Muscle layer of colon (tissue), 2 donors: ENCODE data around the gene KIRREL3.

Experiments used
- H3K27ac ChIP-seq: one replicate; pipeline ENCODE4 v1.7.0; 2013; ENCODE audit warnings: low read depth, mild to moderate bottlenecking, low read length, moderate library complexity
- H3K27me3 ChIP-seq, 2 donors: one replicate each; pipeline ENCODE4 v1.7.0; 2013; ENCODE audit warnings: low read length in 2 of 2, mild to moderate bottlenecking in 2 of 2; ENCODE audit not compliant: insufficient read depth in 2 of 2, control insufficient read depth in 1 of 2
- H3K36me3 ChIP-seq: one replicate; pipeline ENCODE4 v1.7.0; 2013; ENCODE audit warnings: mild to moderate bottlenecking, low read length; ENCODE audit not compliant: insufficient read depth
- H3K4me1 ChIP-seq: one replicate; pipeline ENCODE4 v1.7.0; 2013; ENCODE audit warnings: mild to moderate bottlenecking, low read length; ENCODE audit not compliant: insufficient read depth
- H3K4me3 ChIP-seq, 2 donors: one replicate each; pipeline ENCODE4 v1.7.0; 2013; ENCODE audit warnings: low read length in 2 of 2, low read depth in 1 of 2, mild to moderate bottlenecking in 1 of 2, moderate library complexity in 1 of 2
- H3K9ac ChIP-seq: one replicate; pipeline ENCODE4 v1.7.0; 2013; ENCODE audit warnings: low read length
- H3K9me3 ChIP-seq: one replicate; pipeline ENCODE4 v1.7.0; 2013; ENCODE audit warnings: mild to moderate bottlenecking, low read length
- donor health status: abdominal sarcoma.
- donor health status: Adenocarcinoma of cecum.

KIRREL3 gene

GRCh38 chr11:126496576-126497337 lies 503.8 kb downstream of the KIRREL3 start:
- Histone ChIP-seq H3K4me3 (no peak overlapping the region), H3K9me3 (no peaks in the 10 kb centered on the region), H3K9ac (no peak overlapping the region), H3K36me3 (no peaks in the 10 kb centered on the region), H3K4me1 (no peaks in the 10 kb centered on the region), H3K27ac (no peak overlapping the region), H3K27me3 (peaks cover 0 to 5% of the 10 kb centered on the region in 2 donors)

- Histone ChIP-seq H3K4me1 (no peaks in the 10 kb centered on the region), H3K36me3 (no peaks in the 10 kb centered on the region), H3K9ac (no peak overlapping the region), H3K27ac (no peak overlapping the region), H3K27me3 (no peaks in the 10 kb centered on the region), H3K4me3 (no peak overlapping the region), H3K9me3 (no peaks in the 10 kb centered on the region)
These were observed 505.0 kb downstream of the KIRREL3 start for GRCh38 chr11:126495281-126496220.

GRCh38 chr11:126494831-126495230 lies 505.7 kb downstream of the KIRREL3 start:
- no peak overlapping the region for H3K27ac ChIP-seq
- no peaks in the 10 kb centered on the region for H3K36me3 ChIP-seq

GRCh38 chr11:126492331-126493082 lies 508.1 kb downstream of the KIRREL3 start:
- Histone ChIP-seq H3K4me1 (no peaks in the 10 kb centered on the region), H3K4me3 (no peak overlapping the region), H3K36me3 (no peaks in the 10 kb centered on the region), H3K9ac (no peak overlapping the region), H3K9me3 (no peaks in the 10 kb centered on the region), H3K27me3 (no peaks in the 10 kb centered on the region), H3K27ac (no peak overlapping the region)

More at GRCh38 chr11:126494831-126495230, 505.7 kb downstream of the KIRREL3 start:
- Histone ChIP-seq H3K9me3 (no peaks in the 10 kb centered on the region), H3K4me3 (no peak overlapping the region), H3K27me3 (no peaks in the 10 kb centered on the region), H3K4me1 (no peaks in the 10 kb centered on the region), H3K9ac (no peak overlapping the region)

GRCh38 chr11:126491092-126491491 lies 509.5 kb downstream of the KIRREL3 start:
- Histone ChIP-seq H3K36me3 (no peaks in the 10 kb centered on the region), H3K9ac (no peak overlapping the region), H3K9me3 (no peaks in the 10 kb centered on the region), H3K4me3 (no peak overlapping the region), H3K27me3 (no peaks in the 10 kb centered on the region), H3K4me1 (no peaks in the 10 kb centered on the region), H3K27ac (no peak overlapping the region)

- Histone ChIP-seq H3K4me1 (peaks cover 9% of the 10 kb centered on the region), H3K4me3 (no peak overlapping the region), H3K27ac (no peak overlapping the region), H3K27me3 (no peaks in the 10 kb centered on the region), H3K9ac (no peak overlapping the region), H3K9me3 (no peaks in the 10 kb centered on the region), H3K36me3 (no peaks in the 10 kb centered on the region)
These were observed 510.5 kb downstream of the KIRREL3 start for GRCh38 chr11:126489836-126490660.

GRCh38 chr11:126488591-126489370 lies 511.8 kb downstream of the KIRREL3 start:
- no peak overlapping the region for H3K9ac ChIP-seq
- no peaks in the 10 kb centered on the region for H3K9me3 ChIP-seq
- no peak overlapping the region for H3K27ac ChIP-seq
- no peak overlapping the region for H3K4me3 ChIP-seq
- H3K27me3 ChIP-seq, result no peaks in the 10 kb centered on the region
- no peaks in the 10 kb centered on the region for H3K36me3 ChIP-seq
- peaks cover 10% of the 10 kb centered on the region for H3K4me1 ChIP-seq

GRCh38 chr11:126487711-126488110 lies 512.9 kb downstream of the KIRREL3 start:
- H3K9me3 ChIP-seq, result no peaks in the 10 kb centered on the region
- H3K36me3 ChIP-seq, result no peaks in the 10 kb centered on the region
- H3K4me1 ChIP-seq, result peaks cover 10% of the 10 kb centered on the region
- H3K27me3 ChIP-seq, result no peaks in the 10 kb centered on the region
- no peak overlapping the region for H3K9ac ChIP-seq
- H3K27ac ChIP-seq, result no peak overlapping the region
- no peak overlapping the region for H3K4me3 ChIP-seq

GRCh38 chr11:126485986-126486635 lies 514.5 kb downstream of the KIRREL3 start:
- Histone ChIP-seq H3K27me3 (no peaks in the 10 kb centered on the region), H3K4me3 (no peak overlapping the region), H3K9ac (no peak overlapping the region)

More at GRCh38 chr11:126485986-126486635, 514.5 kb downstream of the KIRREL3 start:
- H3K9me3 ChIP-seq, result no peaks in the 10 kb centered on the region
- H3K27ac ChIP-seq, result no peak overlapping the region
- no peaks in the 10 kb centered on the region for H3K36me3 ChIP-seq
- peaks cover 10% of the 10 kb centered on the region for H3K4me1 ChIP-seq
